OCI-LY3 (cell line): ENCODE measurements around the gene SLC44A1.

Source experiments
- EZH2phosphoT487 ChIP-seq: fragments of 200-600 bp; shearing (Covaris generic); IDR thresholded peaks from 2 replicates; pipeline ENCODE4 v1.6.1; 2018; ENCODE audit warnings: antibody characterized with exemption, mixed run types, low read depth
- TF ChIP-seq, protein P1 (sequence below): fragments of 200-600, 300-600 bp; sonication (generic); IDR thresholded peaks from 2 replicates; pipeline ENCODE4 v1.5.1; 2014; ENCODE audit warnings: antibody characterized with exemption, low read length, low read depth

DNA sequence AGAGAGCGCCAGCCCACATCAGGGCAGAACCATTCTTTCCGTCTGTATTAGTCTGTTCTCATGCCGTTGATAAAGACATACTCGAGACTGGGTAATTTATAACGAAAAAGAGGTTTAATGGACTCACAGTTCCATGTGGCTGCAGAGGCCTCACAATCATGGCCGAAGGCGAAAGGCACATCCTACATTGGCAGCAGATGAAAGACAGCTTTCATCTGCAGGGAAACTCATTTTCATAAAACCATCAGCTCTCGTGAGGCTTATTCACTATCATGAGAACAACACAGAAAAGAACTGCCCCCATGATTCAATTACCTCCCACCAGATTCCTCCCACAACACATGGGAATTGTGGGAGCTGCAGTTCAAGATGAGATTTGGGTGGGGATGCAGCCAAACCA, 198.7 kb downstream of the SLC44A1 start:
- TF ChIP-seq, protein P1, sequence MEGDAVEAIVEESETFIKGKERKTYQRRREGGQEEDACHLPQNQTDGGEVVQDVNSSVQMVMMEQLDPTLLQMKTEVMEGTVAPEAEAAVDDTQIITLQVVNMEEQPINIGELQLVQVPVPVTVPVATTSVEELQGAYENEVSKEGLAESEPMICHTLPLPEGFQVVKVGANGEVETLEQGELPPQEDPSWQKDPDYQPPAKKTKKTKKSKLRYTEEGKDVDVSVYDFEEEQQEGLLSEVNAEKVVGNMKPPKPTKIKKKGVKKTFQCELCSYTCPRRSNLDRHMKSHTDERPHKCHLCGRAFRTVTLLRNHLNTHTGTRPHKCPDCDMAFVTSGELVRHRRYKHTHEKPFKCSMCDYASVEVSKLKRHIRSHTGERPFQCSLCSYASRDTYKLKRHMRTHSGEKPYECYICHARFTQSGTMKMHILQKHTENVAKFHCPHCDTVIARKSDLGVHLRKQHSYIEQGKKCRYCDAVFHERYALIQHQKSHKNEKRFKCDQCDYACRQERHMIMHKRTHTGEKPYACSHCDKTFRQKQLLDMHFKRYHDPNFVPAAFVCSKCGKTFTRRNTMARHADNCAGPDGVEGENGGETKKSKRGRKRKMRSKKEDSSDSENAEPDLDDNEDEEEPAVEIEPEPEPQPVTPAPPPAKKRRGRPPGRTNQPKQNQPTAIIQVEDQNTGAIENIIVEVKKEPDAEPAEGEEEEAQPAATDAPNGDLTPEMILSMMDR: no peak
- no peak for TF ChIP-seq EZH2phosphoT487
